ENCODE data around the gene CLMN. TPM values are rescaled to one million over a fixed set of nuclear protein-coding genes. Genes with fewer than 3 reads are reported as not detected.

Gene CLMN
- total and polyA plus RNA-seq, 2 donors (not counting 3 experiments of a cell fraction or from before 2014, with no cell fraction given), result 0.72 to 9.6 TPM

DNA sequence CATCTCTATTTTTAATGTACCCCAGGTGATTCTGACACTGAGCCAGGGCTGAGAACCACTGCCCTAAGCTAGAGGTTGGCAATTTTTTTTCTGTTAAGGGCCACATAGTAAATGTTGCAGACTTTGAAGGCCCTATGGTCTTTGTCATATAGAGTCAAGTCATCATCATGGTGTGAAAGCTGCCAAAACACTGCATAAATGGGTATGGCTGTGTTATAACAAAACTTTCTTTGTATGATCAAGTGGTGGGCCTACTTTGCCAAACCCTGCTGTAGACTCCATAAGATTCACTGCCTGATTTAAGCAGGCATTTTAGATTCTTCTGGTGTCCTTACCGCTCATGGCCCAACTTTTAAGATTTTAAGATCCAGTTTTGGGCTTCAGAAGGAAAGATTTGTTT is 76.8 kb downstream of the CLMN start:
- no peaks in the 10 kb centered on the region for H4K20me1 ChIP-seq (replicated peaks; ENCODE audit: control insufficient read depth, extremely low read depth, insufficient read depth, low read length)
- H3K9ac ChIP-seq (replicated peaks; ENCODE audit: extremely low read depth, insufficient read depth, low read length), result no peak overlapping the region
- H2AFZ ChIP-seq (ENCODE audit: low read depth, low read length), result no peak overlapping the region
- DNase-seq (ENCODE audit: low read depth, low spot score) (no peak), FAIRE-seq (peak; percentile 47)
- BruUV-seq (replicated peaks), result no TSS peak
- H3K36me3 ChIP-seq (ENCODE audit: control insufficient read depth in 2 of 2, extremely low read depth in 1 of 2, insufficient read depth in 2 of 2, low read length in 2 of 2), result no peaks in the 10 kb centered on the region
- no peak for TF ChIP-seq POLR2AphosphoS5 (IDR thresholded peaks at IDR 0.05; ENCODE audit: insufficient read depth, low read depth, low read length)
- TF ChIP-seq, protein P1, sequence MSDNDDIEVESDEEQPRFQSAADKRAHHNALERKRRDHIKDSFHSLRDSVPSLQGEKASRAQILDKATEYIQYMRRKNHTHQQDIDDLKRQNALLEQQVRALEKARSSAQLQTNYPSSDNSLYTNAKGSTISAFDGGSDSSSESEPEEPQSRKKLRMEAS (IDR thresholded peaks at IDR 0.05; ENCODE audit: insufficient read depth, insufficient read length), result no peak
- no peak for TF ChIP-seq FOS (IDR thresholded peaks at IDR 0.05; ENCODE audit: borderline replicate concordance, insufficient read depth, low read length)
- no peak for TF ChIP-seq GATA2 (IDR thresholded peaks at IDR 0.05; ENCODE audit: insufficient read depth, insufficient read length, low read depth, low read length)
- no peak for TF ChIP-seq EZH2 (IDR thresholded peaks at IDR 0.05; ENCODE audit: borderline replicate concordance, low read depth, low read length, severe bottlenecking)
- H3K4me3 ChIP-seq (replicated peaks in 1 of 3; ENCODE audit: insufficient read depth in 1 of 3, low read depth in 1 of 3, low read length in 3 of 3), result no peak overlapping the region
- dilution Hi-C loops (cut with MboI; ENCODE audit: extremely low pct_ligation_motif_present, low sequenced_read_pairs) (no loop called here), intact Hi-C loops (cut with micrococcal nuclease) (no loop called here)
- ChIA-PET POLR2A (no interaction called here), CTCF (interaction anchor here (1.0 kb wide), 1 partner anchor 11 kb away, joined by 3 read pairs; no protein-coding TSS in a partner anchor)
- no peaks in the 10 kb centered on the region for H3K27me3 ChIP-seq (ENCODE audit: control insufficient read depth in 2 of 2, insufficient read depth in 2 of 2, low read length in 2 of 2)
- H3K4me1 ChIP-seq (ENCODE audit: control insufficient read depth, extremely low read depth, insufficient read depth, low read length), result no peaks in the 10 kb centered on the region
- H3K4me2 ChIP-seq (ENCODE audit: insufficient read depth, low read length), result no peak overlapping the region
- H3K9me3 ChIP-seq (replicated peaks; ENCODE audit: control insufficient read depth, insufficient read depth, low read length), result no peaks in the 10 kb centered on the region
- no peaks in the 10 kb centered on the region for H3K9me1 ChIP-seq (replicated peaks; ENCODE audit: control insufficient read depth, extremely low read depth, insufficient read depth, low read length)
- H3K79me2 ChIP-seq (ENCODE audit: control insufficient read depth, insufficient read depth, low read length), result no peaks in the 10 kb centered on the region
- no peak overlapping the region for H3K27ac ChIP-seq (ENCODE audit: insufficient read depth, low read depth, low read length)

DNA sequence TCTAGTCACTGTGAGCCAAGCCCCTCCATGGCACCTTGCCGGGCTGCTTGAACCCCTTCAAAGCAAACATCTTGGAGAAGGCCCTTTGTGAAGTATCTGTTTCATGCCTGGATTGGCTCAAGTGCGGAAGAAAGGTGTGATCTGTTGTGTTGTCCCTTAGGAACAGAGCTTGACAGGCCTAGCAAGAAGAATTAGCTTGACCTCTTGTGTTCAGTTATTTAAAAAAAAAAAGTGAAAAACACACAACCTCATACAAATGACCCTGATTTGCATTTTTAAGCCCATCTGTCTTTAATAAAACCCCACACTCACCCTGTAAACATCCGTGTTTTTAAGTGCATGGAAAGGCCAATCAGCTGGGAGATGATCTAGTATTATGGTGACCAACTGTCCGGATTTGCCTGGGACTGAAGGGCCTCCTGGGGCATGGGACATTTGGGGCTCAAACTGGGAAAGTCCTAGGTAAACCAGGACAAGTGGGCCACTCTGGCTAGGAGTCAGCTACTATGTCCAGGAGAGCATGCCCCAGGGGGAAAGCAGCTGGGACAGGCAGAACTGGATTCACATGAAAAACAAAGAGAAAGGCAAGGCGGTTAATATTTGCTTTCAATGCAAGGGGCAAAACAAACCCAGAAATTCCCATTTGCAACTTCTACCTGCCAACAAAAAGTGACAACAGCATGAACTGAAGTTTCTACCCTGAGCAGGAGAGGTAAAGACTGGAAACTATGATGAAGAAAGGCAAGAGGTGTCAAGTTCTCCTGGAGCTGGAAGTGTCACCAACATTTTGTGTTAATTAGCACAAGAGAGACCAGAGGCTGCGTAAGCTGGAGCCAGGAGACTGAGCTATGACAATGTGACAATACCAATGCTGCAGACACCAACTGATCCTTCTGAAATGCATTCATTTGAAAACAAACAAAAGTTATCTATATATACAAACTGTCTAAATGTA is 78.6 kb downstream of the CLMN start:
- ChIA-PET POLR2A (no interaction called here), CTCF (no interaction called here)
- Histone ChIP-seq H3K79me2 (ENCODE audit: control insufficient read depth, insufficient read depth, low read length) (no peaks in the 10 kb centered on the region), H3K4me1 (ENCODE audit: control insufficient read depth, extremely low read depth, insufficient read depth, low read length) (no peaks in the 10 kb centered on the region), H3K36me3 (ENCODE audit: control insufficient read depth in 2 of 2, extremely low read depth in 1 of 2, insufficient read depth in 2 of 2, low read length in 2 of 2) (no peaks in the 10 kb centered on the region), H3K27ac (ENCODE audit: insufficient read depth, low read depth, low read length) (no peak overlapping the region), H2AFZ (ENCODE audit: low read depth, low read length) (no peak overlapping the region), H3K27me3 (ENCODE audit: control insufficient read depth in 2 of 2, insufficient read depth in 2 of 2, low read length in 2 of 2) (no peaks in the 10 kb centered on the region), H3K4me2 (ENCODE audit: insufficient read depth, low read length) (no peak overlapping the region), H3K4me3 (replicated peaks in 1 of 3; ENCODE audit: insufficient read depth in 1 of 3, low read depth in 1 of 3, low read length in 3 of 3) (no peak overlapping the region), H3K9me1 (replicated peaks; ENCODE audit: control insufficient read depth, extremely low read depth, insufficient read depth, low read length) (no peaks in the 10 kb centered on the region), H4K20me1 (replicated peaks; ENCODE audit: control insufficient read depth, extremely low read depth, insufficient read depth, low read length) (no peaks in the 10 kb centered on the region), H3K9me3 (replicated peaks; ENCODE audit: control insufficient read depth, insufficient read depth, low read length) (no peaks in the 10 kb centered on the region), H3K9ac (replicated peaks; ENCODE audit: extremely low read depth, insufficient read depth, low read length) (no peak overlapping the region)
- TF ChIP-seq, protein P1 (IDR thresholded peaks at IDR 0.05; ENCODE audit: insufficient read depth, insufficient read length), result no peak
- TF ChIP-seq, protein P2, sequence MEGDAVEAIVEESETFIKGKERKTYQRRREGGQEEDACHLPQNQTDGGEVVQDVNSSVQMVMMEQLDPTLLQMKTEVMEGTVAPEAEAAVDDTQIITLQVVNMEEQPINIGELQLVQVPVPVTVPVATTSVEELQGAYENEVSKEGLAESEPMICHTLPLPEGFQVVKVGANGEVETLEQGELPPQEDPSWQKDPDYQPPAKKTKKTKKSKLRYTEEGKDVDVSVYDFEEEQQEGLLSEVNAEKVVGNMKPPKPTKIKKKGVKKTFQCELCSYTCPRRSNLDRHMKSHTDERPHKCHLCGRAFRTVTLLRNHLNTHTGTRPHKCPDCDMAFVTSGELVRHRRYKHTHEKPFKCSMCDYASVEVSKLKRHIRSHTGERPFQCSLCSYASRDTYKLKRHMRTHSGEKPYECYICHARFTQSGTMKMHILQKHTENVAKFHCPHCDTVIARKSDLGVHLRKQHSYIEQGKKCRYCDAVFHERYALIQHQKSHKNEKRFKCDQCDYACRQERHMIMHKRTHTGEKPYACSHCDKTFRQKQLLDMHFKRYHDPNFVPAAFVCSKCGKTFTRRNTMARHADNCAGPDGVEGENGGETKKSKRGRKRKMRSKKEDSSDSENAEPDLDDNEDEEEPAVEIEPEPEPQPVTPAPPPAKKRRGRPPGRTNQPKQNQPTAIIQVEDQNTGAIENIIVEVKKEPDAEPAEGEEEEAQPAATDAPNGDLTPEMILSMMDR (IDR thresholded peaks at IDR 0.05; ENCODE audit: extremely low read depth in 1 of 2, insufficient read depth in 1 of 2, low read depth in 1 of 2, low read length in 2 of 2), result no peak
- TF ChIP-seq FOS (IDR thresholded peaks at IDR 0.05; ENCODE audit: borderline replicate concordance, insufficient read depth, low read length) (no peak), GATA2 (IDR thresholded peaks at IDR 0.05; ENCODE audit: insufficient read depth, insufficient read length, low read depth, low read length) (no peak), EZH2 (IDR thresholded peaks at IDR 0.05; ENCODE audit: borderline replicate concordance, low read depth, low read length, severe bottlenecking) (no peak), POLR2A (IDR thresholded peaks at IDR 0.05; ENCODE audit: low read depth, low read length) (no peak), JUN (IDR thresholded peaks at IDR 0.05; ENCODE audit: borderline replicate concordance, insufficient read depth, insufficient read length, low read depth) (no peak)
- dilution Hi-C loops (cut with MboI; ENCODE audit: extremely low pct_ligation_motif_present, low sequenced_read_pairs) (no loop called here), intact Hi-C loops (cut with micrococcal nuclease) (no loop called here)
- no peak for FAIRE-seq
- BruUV-seq (replicated peaks), result no TSS peak
- no peak for DNase-seq (ENCODE audit: low read depth, low spot score)
